H9 (cell line): ENCODE results near the gene ITGB6. TPM values are rescaled to one million over a fixed set of nuclear protein-coding genes. Genes with fewer than 3 reads are reported as not detected.

Experiments used
- DNase-seq: peaks from one replicate; pipeline ENCODE4 v3.0.0-alpha.2; 2017
- H2AFZ ChIP-seq: one replicate; pipeline ENCODE4 v1.6.1; 2013; ENCODE audit warnings: mild to moderate bottlenecking, low read length, control low read depth, moderate library complexity
- H2AK5ac ChIP-seq: 2 replicates; pipeline ENCODE4 v1.6.1; 2013; ENCODE audit warnings: low read length, control low read depth, mixed read lengths; ENCODE audit not compliant: insufficient read length
- H2BK120ac ChIP-seq: one replicate; pipeline ENCODE4 v1.6.1; 2013; ENCODE audit warnings: low read depth, mild to moderate bottlenecking, low read length, control low read depth, inconsistent platforms; ENCODE audit not compliant: poor library complexity, severe bottlenecking
- H2BK12ac ChIP-seq: 2 replicates; pipeline ENCODE4 v1.6.1; 2013; ENCODE audit warnings: low read length, control low read depth, mixed read lengths, low read depth; ENCODE audit not compliant: insufficient read length
- H2BK15ac ChIP-seq: 2 replicates; pipeline ENCODE4 v1.6.1; 2013; ENCODE audit warnings: low read depth, low read length, control low read depth
- H2BK20ac ChIP-seq: one replicate; pipeline ENCODE4 v1.6.1; 2013; ENCODE audit warnings: low read depth, mild to moderate bottlenecking, low read length, control low read depth, inconsistent platforms; ENCODE audit not compliant: poor library complexity, severe bottlenecking
- H2BK5ac ChIP-seq: 2 replicates; pipeline ENCODE4 v1.6.1; 2013; ENCODE audit warnings: low read length, control low read depth, mixed read lengths; ENCODE audit not compliant: insufficient read length
- H3K14ac ChIP-seq: 2 replicates; pipeline ENCODE4 v1.6.1; 2013; ENCODE audit warnings: low read length, control low read depth; ENCODE audit not compliant: insufficient read depth
- H3K18ac ChIP-seq: 2 replicates; pipeline ENCODE4 v1.6.1; 2013; ENCODE audit warnings: low read depth, mild to moderate bottlenecking, mixed read lengths, low read length, control low read depth; ENCODE audit not compliant: insufficient read length
- H3K23ac ChIP-seq: 2 replicates; pipeline ENCODE4 v1.6.1; 2013; ENCODE audit warnings: low read length, control low read depth, mixed read lengths, low read depth; ENCODE audit not compliant: insufficient read length
- H3K23me2 ChIP-seq: 2 replicates; pipeline ENCODE4 v1.6.1; 2013; ENCODE audit warnings: low read depth, mild to moderate bottlenecking, mixed read lengths, low read length, control low read depth; ENCODE audit not compliant: insufficient read length, poor library complexity, severe bottlenecking
- H3K27ac ChIP-seq: 2 replicates; pipeline ENCODE4 v1.5.1; 2013; ENCODE audit warnings: low read length, control low read depth, mixed read lengths, low read depth; ENCODE audit not compliant: insufficient read length
- H3K27me3 ChIP-seq: 2 replicates; pipeline ENCODE4 v1.6.1; 2013; ENCODE audit warnings: low read length, control low read depth, inconsistent platforms; ENCODE audit not compliant: insufficient read depth
- H3K4ac ChIP-seq: 2 replicates; pipeline ENCODE4 v1.6.1; 2013; ENCODE audit warnings: low read depth, mild to moderate bottlenecking, control low read depth, inconsistent platforms, low read length, moderate library complexity
- H3K4me1 ChIP-seq: 2 replicates; pipeline ENCODE4 v1.6.1; 2013; ENCODE audit warnings: low read length, control low read depth, inconsistent platforms; ENCODE audit not compliant: insufficient read depth
- H3K4me2 ChIP-seq: 2 replicates; pipeline ENCODE4 v1.6.1; 2013; ENCODE audit warnings: low read length, control low read depth, mixed read lengths; ENCODE audit not compliant: insufficient read length, insufficient read depth
- H3K56ac ChIP-seq: 2 replicates; pipeline ENCODE4 v1.6.1; 2013; ENCODE audit warnings: low read depth, mild to moderate bottlenecking, mixed read lengths, low read length, control low read depth; ENCODE audit not compliant: insufficient read length
- H3K79me1 ChIP-seq: 2 replicates; pipeline ENCODE4 v1.6.1; 2013; ENCODE audit warnings: low read depth, mild to moderate bottlenecking, moderate library complexity, low read length, control low read depth, inconsistent platforms; ENCODE audit not compliant: insufficient read depth, poor library complexity, severe bottlenecking
- H3K79me2 ChIP-seq: 2 replicates; pipeline ENCODE4 v1.6.1; 2013; ENCODE audit warnings: low read length, control low read depth, inconsistent platforms; ENCODE audit not compliant: insufficient read depth
- H3K9ac ChIP-seq: 2 replicates; pipeline ENCODE4 v1.6.1; 2013; ENCODE audit warnings: low read length, control low read depth, mixed read lengths; ENCODE audit not compliant: insufficient read length; ENCODE audit errors: extremely low read depth
- H3K9me3 ChIP-seq: one replicate; pipeline ENCODE4 v1.6.1; 2013; ENCODE audit warnings: low read depth, low read length, inconsistent platforms; ENCODE audit not compliant: control insufficient read depth
- H3T11ph ChIP-seq: one replicate; pipeline ENCODE4 v1.6.1; 2013; ENCODE audit warnings: mild to moderate bottlenecking, low read length, control low read depth, inconsistent platforms
- H4K20me1 ChIP-seq: one replicate; pipeline ENCODE4 v1.6.1; 2013; ENCODE audit not compliant: control insufficient read depth, insufficient read length, insufficient read depth
- H4K5ac ChIP-seq: 2 replicates; pipeline ENCODE4 v1.6.1; 2013; ENCODE audit warnings: low read depth, mild to moderate bottlenecking, mixed read lengths, low read length, control low read depth; ENCODE audit not compliant: insufficient read length
- H4K8ac ChIP-seq: replicated peaks from 2 replicates; pipeline ENCODE4 v1.6.1; 2013; ENCODE audit warnings: low read length, control low read depth, mixed read lengths, low read depth; ENCODE audit not compliant: insufficient read length
- H4K91ac ChIP-seq: 2 replicates; pipeline ENCODE4 v1.6.1; 2013; ENCODE audit warnings: low read depth, mild to moderate bottlenecking, moderate library complexity, mixed read lengths, low read length, control low read depth; ENCODE audit not compliant: insufficient read length
- H3K27ac Mint-ChIP-seq, 3 experiments: 2 replicates in 2 of 3; 3 replicates in 1 of 3; pipeline ENCODE4 v1.8.0; 2020 to 2021; ENCODE audit warnings: mixed read lengths in 3 of 3, mild to moderate bottlenecking in 1 of 3, moderate library complexity in 1 of 3
- H3K27me3 Mint-ChIP-seq: 2 replicates; pipeline ENCODE4 v1.8.0; 2021; ENCODE audit warnings: low read depth, mild to moderate bottlenecking, moderate library complexity, mixed read lengths
- H3K36me3 Mint-ChIP-seq, 3 experiments: 2 replicates in 2 of 3; 3 replicates in 1 of 3; pipeline ENCODE4 v1.8.0; 2020 to 2021; ENCODE audit warnings: low read depth in 3 of 3, mixed read lengths in 3 of 3; ENCODE audit not compliant: insufficient read depth in 1 of 3
- H3K4me1 Mint-ChIP-seq, 2 experiments: 2 replicates each; pipeline ENCODE4 v1.8.0; 2020; ENCODE audit warnings: mixed read lengths in 2 of 2
- H3K4me3 Mint-ChIP-seq, 2 experiments: 2 replicates in 1 of 2; 3 replicates in 1 of 2; pipeline ENCODE4 v1.8.0; 2020 to 2021; ENCODE audit warnings: mild to moderate bottlenecking in 2 of 2, mixed read lengths in 2 of 2, moderate library complexity in 1 of 2
- H3K9me3 Mint-ChIP-seq, 2 experiments: 2 replicates in 1 of 2; 3 replicates in 1 of 2; pipeline ENCODE4 v1.8.0; 2020; ENCODE audit warnings: mild to moderate bottlenecking in 2 of 2, mixed read lengths in 2 of 2, moderate library complexity in 1 of 2
- CTCF ChIP-seq: fragments of 200-600 bp; sonication (generic); conservative IDR thresholded peaks from 3 replicates; pipeline ENCODE4 v1.8.0; 2021; ENCODE audit warnings: antibody characterized with exemption, mild to moderate bottlenecking
- WGBS: extraction: QIAGEN DNeasy Blood & Tissue Kit; methylation state at CpG from one replicate; pipeline ENCODE4 v1.1.7; 2013; ENCODE audit warnings: missing lambda C conversion rate, low lambda C conversion rate, mixed read lengths; ENCODE audit not compliant: insufficient read length; ENCODE audit errors: extremely low coverage; 5-methylcytosine and 5-hydroxymethylcytosine counted together
- total RNA-seq: library from RNA; stranded (reverse); gene quantifications from 2 replicates; pipeline ENCODE4 v1.2.1, GENCODE V29; 2021

ITGB6 gene
- total RNA-seq, 1 experiment from 2014 or later: not detected

GRCh38 chr2:160096409-160096808 is 103.7 kb downstream of the ITGB6 start:
- no peaks in the 10 kb centered on the region for H3K27me3 ChIP-seq
- no peak overlapping the region for H4K91ac ChIP-seq
- H2BK120ac ChIP-seq: no peak overlapping the region
- peaks cover 27 to 32% of the 10 kb centered on the region in 2 experiments for H3K9me3 Mint-ChIP-seq
- H3K23me2 ChIP-seq: no peaks in the 10 kb centered on the region
- no CpG with 5 or more reads among the region's 4 CpGs for WGBS
- H3K4me3 Mint-ChIP-seq: no peak overlapping the region
- no peak for TF ChIP-seq CTCF
- H2BK5ac ChIP-seq: no peak overlapping the region
- no peak overlapping the region for H3K56ac ChIP-seq
- H3K9ac ChIP-seq: no peak overlapping the region
- H3K4me1 ChIP-seq: no peaks in the 10 kb centered on the region
- H3K4me1 Mint-ChIP-seq: no peaks in the 10 kb centered on the region
- H4K20me1 ChIP-seq: no peaks in the 10 kb centered on the region
- peaks cover 7 to 19% (median 11%) of the 10 kb centered on the region in 3 experiments; a peak in 6 of 7 replicates for H3K36me3 Mint-ChIP-seq
- H4K5ac ChIP-seq: no peak overlapping the region
- H3K23ac ChIP-seq: no peak overlapping the region
- no peak overlapping the region for H3K18ac ChIP-seq
- H3K14ac ChIP-seq: no peak overlapping the region
- H2AFZ ChIP-seq: no peak overlapping the region
- no peak overlapping the region for H2BK20ac ChIP-seq
- no peak overlapping the region for H3K4me2 ChIP-seq
- H3K79me2 ChIP-seq: no peaks in the 10 kb centered on the region
- H2BK12ac ChIP-seq: no peak overlapping the region
- no peak overlapping the region for H3K27ac Mint-ChIP-seq
- no peak for DNase-seq
- no peak overlapping the region for H3K27ac ChIP-seq
- H3K79me1 ChIP-seq: no peaks in the 10 kb centered on the region
- H3K27me3 Mint-ChIP-seq: no peaks in the 10 kb centered on the region; the same call in 1 of the 2 replicates
- H4K8ac ChIP-seq: no peak overlapping the region
- H3K9me3 ChIP-seq: no peaks in the 10 kb centered on the region
- H3T11ph ChIP-seq: no peak overlapping the region
- H2BK15ac ChIP-seq: no peak overlapping the region
- H3K4ac ChIP-seq: no peak overlapping the region
- no peak overlapping the region for H2AK5ac ChIP-seq
